Glutamatergic neuron (in vitro differentiated cells): Measurements from ENCODE around the gene PTPN14. TPM values are rescaled to one million over a fixed set of nuclear protein-coding genes. Genes with fewer than 3 reads are reported as not detected.

Experiments
- DNase-seq: peaks from one replicate; pipeline ENCODE4 v3.0.0; 2022
- H3K27ac Mint-ChIP-seq: one replicate; pipeline ENCODE4 v1.8.0; 2020; ENCODE audit warnings: mild to moderate bottlenecking, mixed read lengths, inconsistent platforms; ENCODE audit not compliant: unreplicated experiment
- H3K27me3 Mint-ChIP-seq: one replicate; pipeline ENCODE4 v1.8.0; 2020; ENCODE audit warnings: mild to moderate bottlenecking, moderate library complexity, mixed read lengths, inconsistent platforms; ENCODE audit not compliant: unreplicated experiment
- H3K36me3 Mint-ChIP-seq: one replicate; pipeline ENCODE4 v1.8.0; 2020; ENCODE audit warnings: mild to moderate bottlenecking, mixed read lengths, inconsistent platforms; ENCODE audit not compliant: unreplicated experiment
- H3K4me1 Mint-ChIP-seq: one replicate; pipeline ENCODE4 v1.8.0; 2020; ENCODE audit warnings: mild to moderate bottlenecking, low read depth, mixed read lengths, inconsistent platforms; ENCODE audit not compliant: unreplicated experiment
- H3K4me3 Mint-ChIP-seq: one replicate; pipeline ENCODE4 v1.8.0; 2020; ENCODE audit warnings: mild to moderate bottlenecking, mixed read lengths, inconsistent platforms; ENCODE audit not compliant: unreplicated experiment
- H3K9me3 Mint-ChIP-seq: one replicate; pipeline ENCODE4 v1.8.0; 2020; ENCODE audit warnings: mild to moderate bottlenecking, moderate library complexity, mixed read lengths, inconsistent platforms; ENCODE audit not compliant: unreplicated experiment
- CTCF ChIP-seq: fragments of 200-600 bp; sonication (generic); IDR thresholded peaks from one replicate; pipeline ENCODE4 v1.5.0; 2021; ENCODE audit not compliant: partially characterized antibody, unreplicated experiment
- total RNA-seq: library from RNA; stranded (reverse); fragmentation: NEBNext Ultra II Directional; extraction: Animal tissue kit (Norgen Biotek cat#: 25700); gene quantifications from one replicate; pipeline ENCODE4 v1.2.1, GENCODE V29; 2021; ENCODE audit not compliant: unreplicated experiment

PTPN14 gene
- total RNA-seq, 1 donor from 2014 or later: 1.7 TPM

- Mint-ChIP-seq H3K36me3 (no peaks in the 10 kb centered on the region), H3K4me3 (no peak overlapping the region), H3K4me1 (peaks cover 3% of the 10 kb centered on the region), H3K27ac (no peak overlapping the region), H3K27me3 (no peaks in the 10 kb centered on the region), H3K9me3 (peaks cover 4% of the 10 kb centered on the region)
- TF ChIP-seq CTCF: no peak
- no peak for DNase-seq
Observed at GRCh38 chr1:214476986-214477870, 74.2 kb downstream of the PTPN14 start.

- no peak for DNase-seq
- H3K27me3 Mint-ChIP-seq: no peaks in the 10 kb centered on the region
- H3K4me3 Mint-ChIP-seq: no peak overlapping the region
- no peak overlapping the region for H3K27ac Mint-ChIP-seq
- no peak for TF ChIP-seq CTCF
- H3K4me1 Mint-ChIP-seq: peaks cover 3% of the 10 kb centered on the region
- H3K9me3 Mint-ChIP-seq: peaks cover 4% of the 10 kb centered on the region
- no peaks in the 10 kb centered on the region for H3K36me3 Mint-ChIP-seq
Observed at GRCh38 chr1:214476229-214476985, 75.0 kb downstream of the PTPN14 start.

GRCh38 chr1:214475746-214476145, 75.7 kb downstream of the PTPN14 start:
- no peak overlapping the region for H3K4me3 Mint-ChIP-seq
- no peaks in the 10 kb centered on the region for H3K36me3 Mint-ChIP-seq
- TF ChIP-seq CTCF: no peak
- H3K9me3 Mint-ChIP-seq: peaks cover 4% of the 10 kb centered on the region
- peaks cover 3% of the 10 kb centered on the region for H3K4me1 Mint-ChIP-seq
- no peak for DNase-seq
- no peaks in the 10 kb centered on the region for H3K27me3 Mint-ChIP-seq
- no peak overlapping the region for H3K27ac Mint-ChIP-seq

- no peaks in the 10 kb centered on the region for H3K27me3 Mint-ChIP-seq
- H3K36me3 Mint-ChIP-seq: no peaks in the 10 kb centered on the region
- DNase-seq: no peak
- no peak for TF ChIP-seq CTCF
- peaks cover 4% of the 10 kb centered on the region for H3K9me3 Mint-ChIP-seq
- no peak overlapping the region for H3K27ac Mint-ChIP-seq
- no peak overlapping the region for H3K4me3 Mint-ChIP-seq
- H3K4me1 Mint-ChIP-seq: peaks cover 3% of the 10 kb centered on the region
Observed at GRCh38 chr1:214475331-214475730, 76.1 kb downstream of the PTPN14 start.

- Mint-ChIP-seq H3K27me3 (no peaks in the 10 kb centered on the region), H3K9me3 (peaks cover 4% of the 10 kb centered on the region), H3K4me1 (peaks cover 3% of the 10 kb centered on the region), H3K27ac (no peak overlapping the region), H3K4me3 (no peak overlapping the region), H3K36me3 (no peaks in the 10 kb centered on the region)
- no peak for DNase-seq
- TF ChIP-seq CTCF: no peak
Observed at GRCh38 chr1:214474467-214474866, 76.9 kb downstream of the PTPN14 start.
